ENCODE measurements around the gene WDR33. TPM values are rescaled to one million over a fixed set of nuclear protein-coding genes. Genes with fewer than 3 reads are reported as not detected.
"Not testable (repeated sequence)": the region's sequence is repeated elsewhere in the genome, so short reads cannot be mapped to it uniquely, and the experiment has no call there.

Gene WDR33
- total and polyA plus RNA-seq, 8 donors = 7.9 to 99.9 (median 20.3) TPM

DNA sequence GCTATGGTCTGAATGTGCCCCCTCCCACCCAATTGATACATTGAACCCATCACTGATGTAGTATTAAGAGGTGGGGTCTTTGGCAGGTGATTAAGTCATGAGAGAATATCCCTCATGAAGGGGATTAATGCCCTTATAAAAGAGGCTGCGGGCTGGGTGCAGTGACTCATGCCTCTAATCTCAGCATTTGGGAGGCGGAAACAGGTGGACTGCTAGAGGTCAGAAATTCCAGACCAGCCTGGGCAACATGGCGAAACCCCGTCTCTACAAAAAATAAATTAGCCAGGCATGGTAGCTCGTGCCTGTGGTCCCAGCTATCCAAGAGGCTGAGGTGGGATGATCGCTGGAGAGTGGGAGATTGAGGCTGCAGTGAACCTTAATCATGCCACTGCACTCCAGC lies 32.7 kb upstream of the WDR33 start:
- Histone ChIP-seq H3K27ac (no peak overlapping the region), H3K9me3 (no peaks in the 10 kb centered on the region), H3K4me1 (no peaks in the 10 kb centered on the region), H3K4me3 (no peak overlapping the region), H3K36me3 (peaks cover 29 to 44% (median 42%) of the 10 kb centered on the region in 4 donors), H3K27me3 (no peaks in the 10 kb centered on the region)
- intact Hi-C loops (cut with DNase I; ENCODE audit: low total_unique reads) = no loop called here
- 91 to 96% (median 93%) methylated on average over 6 of the region's 6 CpGs for WGBS, 5 donors
- DNase-seq = no peak
- TF ChIP-seq, protein P1, sequence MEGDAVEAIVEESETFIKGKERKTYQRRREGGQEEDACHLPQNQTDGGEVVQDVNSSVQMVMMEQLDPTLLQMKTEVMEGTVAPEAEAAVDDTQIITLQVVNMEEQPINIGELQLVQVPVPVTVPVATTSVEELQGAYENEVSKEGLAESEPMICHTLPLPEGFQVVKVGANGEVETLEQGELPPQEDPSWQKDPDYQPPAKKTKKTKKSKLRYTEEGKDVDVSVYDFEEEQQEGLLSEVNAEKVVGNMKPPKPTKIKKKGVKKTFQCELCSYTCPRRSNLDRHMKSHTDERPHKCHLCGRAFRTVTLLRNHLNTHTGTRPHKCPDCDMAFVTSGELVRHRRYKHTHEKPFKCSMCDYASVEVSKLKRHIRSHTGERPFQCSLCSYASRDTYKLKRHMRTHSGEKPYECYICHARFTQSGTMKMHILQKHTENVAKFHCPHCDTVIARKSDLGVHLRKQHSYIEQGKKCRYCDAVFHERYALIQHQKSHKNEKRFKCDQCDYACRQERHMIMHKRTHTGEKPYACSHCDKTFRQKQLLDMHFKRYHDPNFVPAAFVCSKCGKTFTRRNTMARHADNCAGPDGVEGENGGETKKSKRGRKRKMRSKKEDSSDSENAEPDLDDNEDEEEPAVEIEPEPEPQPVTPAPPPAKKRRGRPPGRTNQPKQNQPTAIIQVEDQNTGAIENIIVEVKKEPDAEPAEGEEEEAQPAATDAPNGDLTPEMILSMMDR (IDR thresholded peaks at IDR 0.05) = no peak
- TF ChIP-seq POLR2A (IDR thresholded peaks at IDR 0.05) (no peak), POLR2AphosphoS5 (IDR thresholded peaks at IDR 0.05) (no peak), EP300 (IDR thresholded peaks at IDR 0.05) (no peak)

DNA sequence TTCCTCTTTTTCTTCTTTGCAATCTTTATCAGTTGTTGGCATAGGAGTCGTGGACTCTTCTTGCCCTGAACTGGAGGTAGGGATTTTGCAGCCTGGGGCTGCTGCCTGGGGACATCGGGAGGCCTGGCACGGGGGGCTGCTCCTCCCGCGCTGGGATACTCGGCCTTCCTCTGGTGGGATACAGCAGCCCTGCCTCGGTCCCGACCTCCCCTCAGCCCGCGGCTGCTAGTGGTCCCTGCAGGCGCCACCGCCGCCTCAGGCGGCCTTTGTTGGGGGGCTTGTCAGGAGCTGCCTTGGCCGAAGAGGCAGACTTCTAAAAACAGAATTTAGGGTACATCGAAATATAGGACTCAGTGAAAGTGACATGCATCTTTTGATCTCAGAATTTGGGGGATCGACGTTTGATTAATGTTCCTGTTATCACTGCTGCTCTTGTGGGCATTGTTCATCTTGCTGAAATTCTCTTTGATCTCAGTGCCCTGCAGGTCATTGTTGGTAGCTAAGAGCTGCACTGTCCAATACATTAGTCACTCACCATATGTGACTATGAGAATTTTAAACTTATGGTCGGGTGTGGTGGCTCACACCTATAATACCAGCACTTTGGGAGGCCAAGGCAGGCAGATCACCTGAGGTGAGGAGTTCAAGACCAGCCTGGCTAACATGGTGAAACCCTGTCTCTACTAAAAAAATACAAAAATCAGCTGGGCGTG lies 30.7 kb upstream of the WDR33 start:
- no peak for DNase-seq
- intact Hi-C loops (cut with DNase I; ENCODE audit: low total_unique reads) = no loop called here
- TF ChIP-seq POLR2AphosphoS5 (IDR thresholded peaks at IDR 0.05) = no peak
- no peak for TF ChIP-seq POLR2A (IDR thresholded peaks at IDR 0.05)
- TF ChIP-seq, protein P1 (IDR thresholded peaks at IDR 0.05) = no peak
- no peak for TF ChIP-seq EP300 (IDR thresholded peaks at IDR 0.05)

DNA sequence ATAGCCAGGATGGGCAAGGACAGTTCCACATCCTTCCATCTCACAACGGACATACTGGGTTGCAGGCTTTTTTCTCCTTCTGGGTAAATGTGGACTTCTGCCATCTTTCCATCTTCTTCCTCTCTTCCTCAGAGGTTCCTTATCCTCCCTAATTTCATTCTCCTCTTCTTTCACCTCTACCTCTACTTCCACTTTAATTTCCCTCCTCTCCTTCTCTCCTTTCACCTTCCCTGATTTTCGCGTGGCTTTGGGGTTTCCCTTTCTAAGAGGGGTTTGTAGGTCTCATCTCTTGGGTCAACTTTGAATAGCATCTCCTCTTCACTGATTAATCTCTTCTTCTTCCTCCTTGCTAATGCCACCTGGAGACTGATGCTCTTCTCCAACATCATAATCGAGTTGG lies 29.9 kb upstream of the WDR33 start:
- peaks cover 3 to 16% (median 14%) of the 10 kb centered on the region in 4 donors for H3K36me3 ChIP-seq
- no peaks in the 10 kb centered on the region for H3K4me1 ChIP-seq
- intact Hi-C loops (cut with DNase I; ENCODE audit: low total_unique reads) = no loop called here
- H3K27me3 ChIP-seq = no peaks in the 10 kb centered on the region
- no peaks in the 10 kb centered on the region for H3K9me3 ChIP-seq
- H3K27ac ChIP-seq = no peak overlapping the region
- DNase-seq = no peak
- WGBS, 5 donors = 84 to 94% (median 88%) methylated on average over 4 of the region's 4 CpGs
- H3K4me3 ChIP-seq = no peak overlapping the region
- no peak for TF ChIP-seq POLR2A (IDR thresholded peaks at IDR 0.05)
- TF ChIP-seq POLR2AphosphoS5 (IDR thresholded peaks at IDR 0.05) = no peak

More for the DNA sequence above, 30.7 kb upstream of the WDR33 start:
- Histone ChIP-seq H3K36me3 (peaks cover 9 to 24% (median 21%) of the 10 kb centered on the region in 4 donors), H3K27ac (no peak overlapping the region), H3K9me3 (no peaks in the 10 kb centered on the region), H3K4me3 (no peak overlapping the region), H3K27me3 (no peaks in the 10 kb centered on the region), H3K4me1 (no peaks in the 10 kb centered on the region)
- WGBS, 5 donors = 74 to 85% (median 81%) methylated on average over 15 to 20 of the region's 20 CpGs

DNA sequence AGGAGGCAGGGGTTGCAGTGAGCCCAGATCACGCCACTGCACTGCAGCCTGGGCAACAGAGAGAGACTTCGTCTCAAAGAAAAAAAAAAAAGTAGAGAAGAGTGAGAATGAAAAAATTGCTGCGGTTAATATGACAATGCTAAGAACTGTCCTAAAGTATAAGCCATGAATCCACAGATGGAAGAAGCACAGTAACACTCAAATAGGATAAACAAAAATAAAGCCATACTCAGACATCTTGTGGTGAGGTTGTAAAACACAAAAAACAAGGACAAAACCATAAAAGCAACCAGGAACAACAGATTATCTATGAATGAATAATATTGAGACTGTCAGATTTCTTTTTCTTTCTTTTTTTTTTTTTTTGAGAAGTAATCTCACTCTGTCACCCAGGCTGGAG lies 24.0 kb upstream of the WDR33 start:
- H3K36me3 ChIP-seq = no peaks in the 10 kb centered on the region
- H3K4me3 ChIP-seq = no peak overlapping the region
- 57 to 92% (median 72%) methylated on average over 3 of the region's 3 CpGs for WGBS, 5 donors
- intact Hi-C loops (cut with DNase I; ENCODE audit: low total_unique reads) = no loop called here
- H3K27me3 ChIP-seq = no peaks in the 10 kb centered on the region
- TF ChIP-seq EP300 (IDR thresholded peaks at IDR 0.05) (no peak), POLR2A (IDR thresholded peaks at IDR 0.05) (no peak), POLR2AphosphoS5 (IDR thresholded peaks at IDR 0.05) (no peak)
- TF ChIP-seq, protein P1 (IDR thresholded peaks at IDR 0.05) = no peak
- no peaks in the 10 kb centered on the region for H3K9me3 ChIP-seq
- no peaks in the 10 kb centered on the region for H3K4me1 ChIP-seq
- DNase-seq = no peak
- H3K27ac ChIP-seq = no peak overlapping the region

DNA sequence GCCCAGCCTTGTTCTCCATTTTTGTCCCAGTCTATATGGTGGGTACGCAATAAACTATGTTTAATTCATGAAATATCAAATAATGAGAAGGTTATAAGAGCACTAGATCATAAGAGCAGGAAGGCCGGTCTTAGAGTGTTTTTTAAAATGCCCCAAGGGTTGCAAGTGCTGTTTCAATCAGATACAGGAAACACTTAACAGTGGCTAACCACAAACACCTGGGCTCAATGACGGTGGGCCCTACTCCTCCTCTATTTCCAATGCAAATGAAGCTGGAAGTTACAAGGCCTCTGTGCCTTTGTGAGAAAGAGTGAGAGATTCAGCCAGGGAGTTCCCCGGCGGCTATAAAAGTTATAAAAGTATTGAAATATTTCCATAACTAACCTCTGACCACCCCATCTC lies 18.9 kb upstream of the WDR33 start:
- DNase-seq = peak; percentile 34 to 70
- Histone ChIP-seq H3K4me3 (no peak overlapping the region), H3K9me3 (peaks cover 0 to 6% (median 0%) of the 10 kb centered on the region in 4 donors), H3K27ac (no peak overlapping the region), H3K27me3 (no peaks in the 10 kb centered on the region), H3K4me1 (no peaks in the 10 kb centered on the region), H3K36me3 (no peaks in the 10 kb centered on the region)
- no peak for TF ChIP-seq POLR2AphosphoS5 (IDR thresholded peaks at IDR 0.05)
- no peak for TF ChIP-seq EP300 (IDR thresholded peaks at IDR 0.05)
- no peak for TF ChIP-seq POLR2A (IDR thresholded peaks at IDR 0.05)
- TF ChIP-seq, protein P1 (IDR thresholded peaks at IDR 0.05) = no peak
- WGBS, 5 donors = 49 to 61% (median 59%) methylated on average over 5 of the region's 5 CpGs
- intact Hi-C loops (cut with DNase I; ENCODE audit: low total_unique reads) = no loop called here

DNA sequence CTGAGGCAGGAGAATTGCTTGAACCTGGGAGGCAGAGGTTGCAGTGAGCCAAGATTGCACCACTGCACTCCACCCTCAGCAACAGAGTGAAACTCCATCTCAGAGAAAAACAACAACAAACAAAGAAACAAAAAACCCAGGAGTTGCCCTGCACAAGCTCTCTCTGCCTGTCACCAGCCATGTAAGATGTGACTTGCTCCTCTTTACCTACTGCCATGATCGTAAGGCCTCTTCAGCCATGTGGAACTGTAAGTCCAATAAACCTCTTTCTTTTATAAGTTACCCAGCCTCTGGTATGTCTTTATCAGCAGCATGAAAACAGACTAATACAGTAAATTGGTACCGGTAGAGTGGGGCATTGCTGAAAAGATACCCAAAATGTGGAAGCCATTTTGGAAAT lies 15.7 kb upstream of the WDR33 start:
- H3K27me3 ChIP-seq; H3K36me3 ChIP-seq; H3K27ac ChIP-seq; H3K4me3 ChIP-seq; intact Hi-C loops (cut with DNase I; ENCODE audit: low total_unique reads); H3K4me1 ChIP-seq; DNase-seq: not testable (repeated sequence)
- H3K9me3 ChIP-seq = peaks cover 0 to 11% (median 3%) of the 10 kb centered on the region in 4 donors
- WGBS, 5 donors = 94 to 100% (median 96%) methylated on average over 2 of the region's 2 CpGs
